Colon (tissue), 2 donors: Measurements from ENCODE around the gene VHLL.

Source experiments
- FAIRE-seq: peaks from 2 replicates; lab custom pipeline; 2012; peaks lifted over from hg19 to GRCh38; lab: Jason Lieb, UNC
- donor health status: control.
- donor health status: control.

The VHLL gene

GRCh38 chr1:156291226-156292061, 7.7 kb downstream of the VHLL start:
- no peak for FAIRE-seq

GRCh38 chr1:156289857-156290256, 9.2 kb downstream of the VHLL start:
- FAIRE-seq = no peak

- no peak for FAIRE-seq
Measured at GRCh38 chr1:156286061-156286460, 13.0 kb downstream of the VHLL start.

- no peak for FAIRE-seq
Measured at GRCh38 chr1:156285437-156285836, 13.7 kb downstream of the VHLL start.

GRCh38 chr1:156284757-156285156, 14.3 kb downstream of the VHLL start:
- no peak for FAIRE-seq

GRCh38 chr1:156284112-156284511, 15.0 kb downstream of the VHLL start, which contains the start of gene TMEM79:
Gene TMEM79 (plus strand): TSS chr1:156284325. CDS start chr1:156285227, 902 bp downstream.
- FAIRE-seq = no peak

- FAIRE-seq = no peak
Measured at GRCh38 chr1:156283521-156283920, 15.6 kb downstream of the VHLL start.

- no peak for FAIRE-seq
Measured at GRCh38 chr1:156282479-156283222, 16.5 kb downstream of the VHLL start, which contains the start of gene SMG5. Gene SMG5 (minus strand): TSS chr1:156282825. CDS start chr1:156282680, 145 bp downstream.

- FAIRE-seq = no peak
Measured at GRCh38 chr1:156281693-156282478, 17.2 kb downstream of the VHLL start.

- no peak for FAIRE-seq
Measured at GRCh38 chr1:156281281-156281680, 17.8 kb downstream of the VHLL start.

- no peak for FAIRE-seq
Measured at GRCh38 chr1:156279837-156280236, 19.3 kb downstream of the VHLL start.

GRCh38 chr1:156276966-156277381, 22.1 kb downstream of the VHLL start:
- FAIRE-seq = no peak

- no peak for FAIRE-seq
Measured at GRCh38 chr1:156276532-156276931, 22.6 kb downstream of the VHLL start.

- no peak for FAIRE-seq
Measured at GRCh38 chr1:156270314-156270713, 28.8 kb downstream of the VHLL start.

- FAIRE-seq = no peak
Measured at GRCh38 chr1:156268336-156268735, 30.8 kb downstream of the VHLL start.

- no peak for FAIRE-seq
Measured at GRCh38 chr1:156266051-156266450, 33.1 kb downstream of the VHLL start.

GRCh38 chr1:156263288-156263655, 35.8 kb downstream of the VHLL start:
- no peak for FAIRE-seq

GRCh38 chr1:156262461-156263287, 36.4 kb downstream of the VHLL start:
- FAIRE-seq = no peak

- no peak for FAIRE-seq
Measured at GRCh38 chr1:156260896-156261295, 38.2 kb downstream of the VHLL start.

- no peak for FAIRE-seq
Measured at GRCh38 chr1:156259805-156260204, 39.3 kb downstream of the VHLL start.

- FAIRE-seq = no peak
Measured at GRCh38 chr1:156258859-156259258, 40.2 kb downstream of the VHLL start.

GRCh38 chr1:156257711-156258110, 41.4 kb downstream of the VHLL start:
- no peak for FAIRE-seq
